ENCODE measurements around the gene CFAP47.
"Not testable (repeated sequence)": the region's sequence is repeated elsewhere in the genome, so short reads cannot be mapped to it uniquely, and the experiment has no call there.

The CFAP47 gene

GRCh38 chrX:35919536-35920309 is at the start of gene CFAP47:
Gene CFAP47 (plus strand): TSS chrX:35919734. CDS start chrX:35919800, 66 bp downstream.
- FAIRE-seq (no peak), DNase-seq (ENCODE audit: insufficient read length, low spot score) (no peak)

GRCh38 chrX:35880601-35881000 is 38.9 kb upstream of the CFAP47 start:
- DNase-seq (ENCODE audit: insufficient read length, low spot score) (no peak), FAIRE-seq (no peak)

- no peak for DNase-seq (ENCODE audit: insufficient read length, low spot score)
- FAIRE-seq: no peak
Measured at GRCh38 chrX:35886135-35886534, 33.4 kb upstream of the CFAP47 start.

- peak; percentile 26 for FAIRE-seq
Measured at GRCh38 chrX:35890699-35891098, 28.8 kb upstream of the CFAP47 start.

GRCh38 chrX:35986816-35987215 is 67.3 kb downstream of the CFAP47 start:
- FAIRE-seq; DNase-seq (ENCODE audit: insufficient read length, low spot score): not testable (repeated sequence)

More at GRCh38 chrX:35890699-35891098, 28.8 kb upstream of the CFAP47 start:
- no peak for DNase-seq (ENCODE audit: insufficient read length, low spot score)

- FAIRE-seq: no peak
- no peak for DNase-seq (ENCODE audit: insufficient read length, low spot score)
Measured at GRCh38 chrX:36007207-36007606, 87.7 kb downstream of the CFAP47 start.

GRCh38 chrX:36019125-36019524 is 99.6 kb downstream of the CFAP47 start:
- DNase-seq (ENCODE audit: insufficient read length, low spot score) (no peak), FAIRE-seq (no peak)

- FAIRE-seq (no peak), DNase-seq (ENCODE audit: insufficient read length, low spot score) (no peak)
Measured at GRCh38 chrX:36035550-36035949, 116.0 kb downstream of the CFAP47 start.

- DNase-seq (ENCODE audit: insufficient read length, low spot score): no peak
- FAIRE-seq: no peak
Measured at GRCh38 chrX:36062778-36063177, 143.2 kb downstream of the CFAP47 start.

- no peak for FAIRE-seq
- no peak for DNase-seq (ENCODE audit: insufficient read length, low spot score)
Measured at GRCh38 chrX:36071061-36071460, 151.5 kb downstream of the CFAP47 start.

GRCh38 chrX:36075009-36075408 is 155.5 kb downstream of the CFAP47 start:
- not testable (repeated sequence) for DNase-seq (ENCODE audit: insufficient read length, low spot score); FAIRE-seq

- FAIRE-seq (no peak), DNase-seq (ENCODE audit: insufficient read length, low spot score) (no peak)
Measured at GRCh38 chrX:36083256-36083655, 163.7 kb downstream of the CFAP47 start.

GRCh38 chrX:36087366-36087765 is 167.8 kb downstream of the CFAP47 start:
- FAIRE-seq: no peak
- no peak for DNase-seq (ENCODE audit: insufficient read length, low spot score)

GRCh38 chrX:36088939-36089338 is 169.4 kb downstream of the CFAP47 start:
- not testable (repeated sequence) for FAIRE-seq

GRCh38 chrX:36102425-36102824 is 182.9 kb downstream of the CFAP47 start:
- FAIRE-seq: no peak
- no peak for DNase-seq (ENCODE audit: insufficient read length, low spot score)

More at GRCh38 chrX:36088939-36089338, 169.4 kb downstream of the CFAP47 start:
- DNase-seq (ENCODE audit: insufficient read length, low spot score): not testable (repeated sequence)

GRCh38 chrX:36116222-36116621 is 196.7 kb downstream of the CFAP47 start:
- no peak for FAIRE-seq
- DNase-seq (ENCODE audit: insufficient read length, low spot score): no peak

GRCh38 chrX:36159254-36159653 is 239.7 kb downstream of the CFAP47 start:
- no peak for DNase-seq (ENCODE audit: insufficient read length, low spot score)
- FAIRE-seq: peak; percentile 39

GRCh38 chrX:36160081-36160480 is 240.5 kb downstream of the CFAP47 start:
- DNase-seq (ENCODE audit: insufficient read length, low spot score) (no peak), FAIRE-seq (no peak)

GRCh38 chrX:36198575-36198974 is 279.0 kb downstream of the CFAP47 start:
- FAIRE-seq (no peak), DNase-seq (ENCODE audit: insufficient read length, low spot score) (no peak)

GRCh38 chrX:36199928-36200327 is 280.4 kb downstream of the CFAP47 start:
- FAIRE-seq (no peak), DNase-seq (ENCODE audit: insufficient read length, low spot score) (no peak)

GRCh38 chrX:36214924-36215323 is 295.4 kb downstream of the CFAP47 start:
- FAIRE-seq (no peak), DNase-seq (ENCODE audit: insufficient read length, low spot score) (no peak)

- FAIRE-seq (no peak), DNase-seq (ENCODE audit: insufficient read length, low spot score) (no peak)
Measured at GRCh38 chrX:36218801-36219200, 299.3 kb downstream of the CFAP47 start.
